Measurements from ENCODE around the gene WDR55. TPM values are rescaled to one million over a fixed set of nuclear protein-coding genes. Genes with fewer than 3 reads are reported as not detected.
"Not testable (repeated sequence)": the region's sequence is repeated elsewhere in the genome, so short reads cannot be mapped to it uniquely, and the experiment has no call there.

WDR55 gene
- total RNA-seq, 1 experiment from 2014 or later: 49.2 TPM

DNA sequence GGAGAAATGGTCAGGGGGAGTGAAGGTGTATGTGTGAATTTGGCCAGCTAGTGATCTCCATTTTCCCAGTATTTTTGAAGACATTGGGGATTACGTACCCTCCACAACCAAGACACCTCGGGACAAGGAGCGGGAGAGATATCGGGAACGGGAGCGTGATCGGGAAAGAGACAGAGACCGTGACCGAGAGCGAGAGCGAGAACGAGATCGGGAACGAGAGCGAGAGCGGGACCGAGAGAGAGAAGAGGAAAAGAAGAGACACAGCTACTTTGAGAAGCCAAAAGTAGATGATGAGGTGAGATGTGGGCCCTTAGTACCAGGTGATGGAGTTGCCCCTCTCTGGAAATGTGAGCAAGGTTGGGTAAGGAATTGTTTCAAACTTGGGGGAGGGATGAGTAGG is 5.8 kb upstream of the WDR55 start:
- H3K27ac ChIP-seq (ENCODE audit: low read length): no peak overlapping the region
- H3K9me3 ChIP-seq (ENCODE audit: control insufficient read depth, insufficient read depth, low read depth, low read length): no peaks in the 10 kb centered on the region
- CTCF ChIA-PET: no interaction called here
- peaks cover 40% of the 10 kb centered on the region for H3K36me3 ChIP-seq (ENCODE audit: control insufficient read depth, insufficient read depth, low read length)
- POLR2A ChIA-PET: interaction anchor here (1.2 kb wide), 1 partner anchor 11 kb away, joined by 3 read pairs; the partner anchor contains the start of genes IK and NDUFA2
- no peak for ATAC-seq
- no peak for TF ChIP-seq TCF7L2 (IDR thresholded peaks at IDR 0.05; ENCODE audit: low read depth, low read length)
- no peak for TF ChIP-seq REST (IDR thresholded peaks at IDR 0.05; ENCODE audit: insufficient read depth in 1 of 2, low read depth in 2 of 2, low read length in 1 of 2)
- TF ChIP-seq, protein P1, sequence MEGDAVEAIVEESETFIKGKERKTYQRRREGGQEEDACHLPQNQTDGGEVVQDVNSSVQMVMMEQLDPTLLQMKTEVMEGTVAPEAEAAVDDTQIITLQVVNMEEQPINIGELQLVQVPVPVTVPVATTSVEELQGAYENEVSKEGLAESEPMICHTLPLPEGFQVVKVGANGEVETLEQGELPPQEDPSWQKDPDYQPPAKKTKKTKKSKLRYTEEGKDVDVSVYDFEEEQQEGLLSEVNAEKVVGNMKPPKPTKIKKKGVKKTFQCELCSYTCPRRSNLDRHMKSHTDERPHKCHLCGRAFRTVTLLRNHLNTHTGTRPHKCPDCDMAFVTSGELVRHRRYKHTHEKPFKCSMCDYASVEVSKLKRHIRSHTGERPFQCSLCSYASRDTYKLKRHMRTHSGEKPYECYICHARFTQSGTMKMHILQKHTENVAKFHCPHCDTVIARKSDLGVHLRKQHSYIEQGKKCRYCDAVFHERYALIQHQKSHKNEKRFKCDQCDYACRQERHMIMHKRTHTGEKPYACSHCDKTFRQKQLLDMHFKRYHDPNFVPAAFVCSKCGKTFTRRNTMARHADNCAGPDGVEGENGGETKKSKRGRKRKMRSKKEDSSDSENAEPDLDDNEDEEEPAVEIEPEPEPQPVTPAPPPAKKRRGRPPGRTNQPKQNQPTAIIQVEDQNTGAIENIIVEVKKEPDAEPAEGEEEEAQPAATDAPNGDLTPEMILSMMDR (IDR thresholded peaks at IDR 0.05): no peak
- no peak for TF ChIP-seq POLR2AphosphoS5 (IDR thresholded peaks at IDR 0.05; ENCODE audit: low read depth, low read length)
- no peak for TF ChIP-seq SIN3A (IDR thresholded peaks at IDR 0.05; ENCODE audit: borderline replicate concordance, insufficient read depth, low read depth, low read length)
- H3K4me1 ChIP-seq (ENCODE audit: control insufficient read depth, insufficient read depth, low read length): no peaks in the 10 kb centered on the region
- no TSS peak for BruUV-seq (replicated peaks)
- intact Hi-C loops (cut with micrococcal nuclease; ENCODE audit: unreplicated experiment) (no loop called here), in situ Hi-C loops (cut with HindIII; ENCODE audit: low pct_unique_long_range_greater_than_20kb, low sequenced_read_pairs) (no loop called here)
- H3K4me3 ChIP-seq (ENCODE audit: low read depth in 2 of 2, low read length in 2 of 2): no peak overlapping the region
- DNase-seq (ENCODE audit: low read depth, low spot score): no peak
- H3K27me3 ChIP-seq (ENCODE audit: control insufficient read depth, insufficient read depth, low read length): no peaks in the 10 kb centered on the region

DNA sequence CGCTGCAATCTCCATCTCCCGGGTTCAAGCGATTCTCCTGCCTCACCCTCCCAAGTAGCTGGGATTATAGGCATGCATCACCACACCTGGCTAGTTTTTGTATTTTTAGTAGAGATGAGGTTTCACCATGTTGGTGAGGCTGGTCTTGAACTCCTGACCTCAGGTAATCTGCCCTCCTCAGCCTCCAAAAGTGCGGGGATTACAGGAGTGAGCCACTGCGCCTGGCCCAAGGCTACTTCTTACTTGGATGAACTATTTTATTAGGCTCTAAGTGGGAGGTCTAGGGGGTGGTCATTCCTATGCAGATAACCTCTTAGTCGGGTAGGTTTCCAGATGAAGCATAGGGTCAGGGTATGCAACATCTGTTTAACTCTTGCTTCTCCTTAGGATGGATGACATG is 4.3 kb upstream of the WDR55 start:
- H3K4me3 ChIP-seq (ENCODE audit: low read depth in 2 of 2, low read length in 2 of 2); H3K27ac ChIP-seq (ENCODE audit: low read length); DNase-seq (ENCODE audit: low read depth, low spot score); H3K4me1 ChIP-seq (ENCODE audit: control insufficient read depth, insufficient read depth, low read length); H3K9me3 ChIP-seq (ENCODE audit: control insufficient read depth, insufficient read depth, low read depth, low read length); POLR2A ChIA-PET; CTCF ChIA-PET; intact Hi-C loops (cut with micrococcal nuclease; ENCODE audit: unreplicated experiment); BruUV-seq (replicated peaks); in situ Hi-C loops (cut with HindIII; ENCODE audit: low pct_unique_long_range_greater_than_20kb, low sequenced_read_pairs); ATAC-seq; H3K27me3 ChIP-seq (ENCODE audit: control insufficient read depth, insufficient read depth, low read length): not testable (repeated sequence)
- peaks cover 27% of the 10 kb centered on the region for H3K36me3 ChIP-seq (ENCODE audit: control insufficient read depth, insufficient read depth, low read length)

GRCh38 chr5:140664030-140664358 is 710 bp upstream of the WDR55 start:
- ChIA-PET POLR2A (interaction anchor here (0.6 to 0.7 kb wide), 4 partner anchors 17 to 99 kb away, joined by 4 to 9 read pairs (median 7); no protein-coding TSS in a partner anchor), CTCF (interaction anchor here (0.6 kb wide), 1 partner anchor 55 kb away, joined by 6 read pairs; no protein-coding TSS in a partner anchor)
- Histone ChIP-seq H3K9me3 (ENCODE audit: control insufficient read depth, insufficient read depth, low read depth, low read length) (no peaks in the 10 kb centered on the region), H3K4me1 (ENCODE audit: control insufficient read depth, insufficient read depth, low read length) (peaks cover 3% of the 10 kb centered on the region; the same call in 1 of the 2 replicates), H3K4me3 (ENCODE audit: low read depth in 2 of 2, low read length in 2 of 2) (peak overlapping the region; percentile 94 to 96), H3K36me3 (ENCODE audit: control insufficient read depth, insufficient read depth, low read length) (peaks cover 17% of the 10 kb centered on the region), H3K27me3 (ENCODE audit: control insufficient read depth, insufficient read depth, low read length) (no peaks in the 10 kb centered on the region), H3K27ac (ENCODE audit: low read length) (peak overlapping the region; percentile 97)
- peak; percentile 15 for ATAC-seq
- TF ChIP-seq REST (IDR thresholded peaks at IDR 0.05; ENCODE audit: insufficient read depth in 1 of 2, low read depth in 2 of 2, low read length in 1 of 2) (no peak), SIN3A (IDR thresholded peaks at IDR 0.05; ENCODE audit: borderline replicate concordance, insufficient read depth, low read depth, low read length) (no peak), TCF7L2 (IDR thresholded peaks at IDR 0.05; ENCODE audit: low read depth, low read length) (no peak), POLR2AphosphoS5 (IDR thresholded peaks at IDR 0.05; ENCODE audit: low read depth, low read length) (no peak)
- TF ChIP-seq, protein P1 (IDR thresholded peaks at IDR 0.05): no peak
- no TSS peak for BruUV-seq (replicated peaks)
- in situ Hi-C loops (cut with HindIII; ENCODE audit: low pct_unique_long_range_greater_than_20kb, low sequenced_read_pairs) (no loop called here), intact Hi-C loops (cut with micrococcal nuclease; ENCODE audit: unreplicated experiment) (no loop called here)
- no peak for DNase-seq (ENCODE audit: low read depth, low spot score)

DNA sequence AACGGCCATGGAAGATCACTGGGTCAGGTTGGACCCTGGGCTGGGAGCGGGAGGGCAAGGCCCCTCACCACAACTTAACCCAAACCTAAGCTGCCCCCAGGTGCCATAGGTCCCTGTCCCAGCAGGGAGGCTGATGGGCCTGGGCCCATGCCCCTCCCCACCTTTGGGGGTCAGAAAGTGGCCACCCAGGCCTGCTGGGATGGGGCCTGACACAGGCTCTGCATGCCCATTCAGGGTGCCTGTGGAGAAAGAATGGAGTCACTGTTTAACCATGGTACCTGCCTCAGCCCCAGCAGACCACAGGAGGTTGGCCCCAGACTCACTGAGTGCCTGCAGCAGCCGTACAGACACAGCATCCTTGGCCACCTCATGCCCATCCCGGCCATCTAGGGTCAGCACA is 6.3 kb downstream of the WDR55 start:
- H3K36me3 ChIP-seq (ENCODE audit: control insufficient read depth, insufficient read depth, low read length); intact Hi-C loops (cut with micrococcal nuclease; ENCODE audit: unreplicated experiment); H3K27ac ChIP-seq (ENCODE audit: low read length); CTCF ChIA-PET; H3K4me3 ChIP-seq (ENCODE audit: low read depth in 2 of 2, low read length in 2 of 2); H3K9me3 ChIP-seq (ENCODE audit: control insufficient read depth, insufficient read depth, low read depth, low read length); BruUV-seq (replicated peaks); DNase-seq (ENCODE audit: low read depth, low spot score); H3K4me1 ChIP-seq (ENCODE audit: control insufficient read depth, insufficient read depth, low read length); in situ Hi-C loops (cut with HindIII; ENCODE audit: low pct_unique_long_range_greater_than_20kb, low sequenced_read_pairs); POLR2A ChIA-PET; H3K27me3 ChIP-seq (ENCODE audit: control insufficient read depth, insufficient read depth, low read length): not testable (repeated sequence)
- ATAC-seq: peak; percentile 31

Data from Panc1 (cell line).